Heart left ventricle (tissue), 16 donors: Measurements from ENCODE around the gene ZNF593OS. TPM values are rescaled to one million over a fixed set of nuclear protein-coding genes. Genes with fewer than 3 reads are reported as not detected.

Experiments
- ATAC-seq, 4 donors: fragments of 200-7000 bp; cut with Tn5 transposase; one replicate each; pipeline ENCODE4 v1.9.1; 2020 to 2022; ENCODE audit warnings: moderate library complexity in 4 of 4, mild to moderate bottlenecking in 3 of 4, moderate number of reproducible peaks in 1 of 4
- DNase-seq, 5 donors: peaks; one replicate each; pipeline ENCODE4 v3.0.0-alpha.2; 2020
- H3K27ac ChIP-seq, 12 donors: fragments of 200-600 bp; sonication (generic) in 4 of 12; one replicate each; pipeline versions ENCODE4 v1.5.0 to v1.8.0; 2016 to 2022; ENCODE audit warnings: mild to moderate bottlenecking in 2 of 12
- H3K27me3 ChIP-seq, 9 donors: fragments of 200-600 bp; sonication (generic) in 2 of 9; one replicate each; pipeline versions ENCODE4 v1.5.1 to v1.8.0; 2016 to 2022; ENCODE audit warnings: mild to moderate bottlenecking in 3 of 9
- H3K36me3 ChIP-seq, 9 donors: fragments of 200-600 bp; sonication (generic) in 2 of 9; one replicate each; pipeline versions ENCODE4 v1.5.0 to v1.8.0; 2018 to 2022; ENCODE audit warnings: mild to moderate bottlenecking in 2 of 9
- H3K4me1 ChIP-seq, 12 donors: fragments of 200-600 bp; sonication (generic) in 4 of 12; one replicate each; pipeline versions ENCODE4 v1.5.0 to v1.8.0; 2016 to 2022; ENCODE audit warnings: mild to moderate bottlenecking in 3 of 12
- H3K4me3 ChIP-seq, 12 donors: fragments of 200-600 bp; sonication (generic) in 4 of 12; one replicate each; pipeline versions ENCODE4 v1.5.0 to v1.8.0; 2017 to 2022; ENCODE audit warnings: mild to moderate bottlenecking in 9 of 12, moderate library complexity in 4 of 12
- H3K9me3 ChIP-seq, 12 donors: fragments of 200-600 bp; sonication (generic) in 4 of 12; one replicate each; pipeline versions ENCODE4 v1.5.0 to v1.8.0; 2016 to 2022; ENCODE audit warnings: mild to moderate bottlenecking in 1 of 12
- POLR2A ChIP-seq, 2 donors: fragments of 450-650 bp; IDR thresholded peaks; one replicate each; pipeline ENCODE4 v1.6.1; 2017; ENCODE audit warnings: antibody characterized with exemption in 2 of 2, mild to moderate bottlenecking in 2 of 2, moderate library complexity in 2 of 2
- WGBS, 4 donors: extraction: QIAGEN DNeasy Blood & Tissue Kit in 2 of 4; methylation state at CpG; one replicate each; pipeline versions ENCODE4 v1.1.5 to v1.1.7; 2013 to 2018; 5-methylcytosine and 5-hydroxymethylcytosine counted together
- intact Hi-C, 10 donors: fragments of 100-400 bp; cut with DNase I; formaldehyde crosslinking; loops; one replicate each; pipeline versions ENCODE4 v1.11.1 to v1.14.2; 2022
- polyA plus RNA-seq, 2 donors: library from polyadenylated mRNA; stranded (reverse); fragments of 200-250 nt; gene quantifications; one replicate each; pipeline ENCODE4 v1.2.3, GENCODE V29; 2013
- total RNA-seq, 9 donors: library from RNA; depleted of rRNA in 2 of 9; stranded (reverse); fragments of >200 nt in 2 of 9; fragmentation: NEBNext Ultra II Directional in 3 of 9; extraction: Animal tissue kit (Norgen Biotek cat#: 25700) in 3 of 9; gene quantifications; one replicate each; pipeline versions ENCODE4 v1.1.0 to v1.2.4, GENCODE V29; 2016 to 2023
- TF ChIP-seq, protein P1 (sequence below), 12 donors: fragments of 200-600 bp; sonication (generic) in 4 of 12; IDR thresholded peaks; one replicate each; pipeline versions ENCODE4 v1.5.0 to v1.8.0; 2018 to 2022; ENCODE audit warnings: antibody characterized with exemption in 12 of 12, mild to moderate bottlenecking in 5 of 12
- donor health status: ischemic (EF 13 %, LVEDD 7.1; RV severe dilation, severe dysfunction).
- donor health status: healthy with polysubstance abuse.
- donor health status: DM: no; HTN: yes; CAD: no.
- donor health status: DM: no; HTN: no; CAD: no.
- donor health status: ischemic (EF 25% LVEDD 6.9; RV normal size, moderate dysfunction).
- donor health status: ischemic (EF 25% LVEDD 5.7; RV mildly dilated, moderate dysfunction).
- donor health status: healthy.
- donor health status: DM: yes; HTN: yes; CAD: no.
- donor health status: ischemic (EF 35%, LVEDD 5.7; RV mildly dilated, moderate dysfunction).
- donor health status: nonischemic (EF 11% LVEDD 7.7; RV severe dilation, severe dysfunction).
- donor health status: DM: yes; HTN: yes; CAD: no.
- donor health status: PGD.
- donor health status: ischemic (EF 29% LVEDD 5.4; RV normal size, mild dysfunction).
- donor health status: nonischemic (EF 23%, LVEDD 6.1; RV moderate dilation, normal function).

Gene ZNF593OS
- total and polyA plus RNA-seq, 11 donors: not detected

DNA sequence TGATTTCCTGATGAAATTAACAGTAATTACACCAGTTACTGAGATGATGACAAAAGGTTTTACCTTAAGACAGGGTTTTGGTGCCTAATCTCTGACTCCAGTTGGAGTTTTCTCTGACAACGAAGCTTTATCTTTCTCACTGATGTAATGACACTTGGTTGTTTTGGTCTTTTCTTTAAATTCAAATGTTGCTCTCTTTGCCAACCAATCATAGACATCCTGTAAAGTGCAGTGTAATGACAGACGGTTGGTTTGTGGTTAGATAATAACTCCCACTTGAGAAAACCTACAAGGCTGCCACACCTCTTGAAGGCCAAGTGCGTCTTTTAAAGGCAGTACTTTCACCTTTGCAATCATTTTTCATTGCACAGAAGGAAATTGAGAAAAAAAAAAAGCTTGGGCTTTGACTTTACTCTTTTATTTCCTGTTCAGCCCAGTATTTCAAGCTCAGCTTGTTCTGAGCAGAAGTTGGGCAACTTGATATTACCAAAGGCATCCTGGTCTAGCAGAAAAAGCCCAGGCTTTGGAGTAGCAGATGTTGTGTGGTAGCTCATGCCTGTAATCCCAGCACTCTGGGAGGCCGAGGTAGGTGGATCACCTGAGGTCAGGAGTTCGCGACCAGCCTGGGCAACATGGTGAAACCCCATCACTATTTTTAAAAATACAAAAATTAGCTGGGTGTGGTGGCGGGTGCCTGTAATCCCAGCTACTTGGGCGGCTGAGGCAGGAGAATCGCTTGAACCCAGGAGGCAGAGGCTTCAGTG lies 45.1 kb downstream of the ZNF593OS start:
- Histone ChIP-seq H3K27ac (peak overlapping the region in 4 of 12 donors; percentile 9 to 87 (median 28)), H3K27me3 (no peaks in the 10 kb centered on the region), H3K9me3 (no peaks in the 10 kb centered on the region), H3K36me3 (peaks cover 0 to 23% (median 15%) of the 10 kb centered on the region in 9 donors), H3K4me3 (peak overlapping the region in 1 of 12 donors; percentile 39), H3K4me1 (peaks cover 0 to 69% (median 24%) of the 10 kb centered on the region in 12 donors)
- DNase-seq (no peak), ATAC-seq (peak in 3 of 4 donors; percentile 37 to 66 (median 47))
- WGBS, 4 donors: 68 to 78% (median 76%) methylated on average over 9 of the region's 9 CpGs
- intact Hi-C loops: no loop called here
- no peak for TF ChIP-seq POLR2A (IDR thresholded peaks at IDR 0.05)
- TF ChIP-seq, protein P1, sequence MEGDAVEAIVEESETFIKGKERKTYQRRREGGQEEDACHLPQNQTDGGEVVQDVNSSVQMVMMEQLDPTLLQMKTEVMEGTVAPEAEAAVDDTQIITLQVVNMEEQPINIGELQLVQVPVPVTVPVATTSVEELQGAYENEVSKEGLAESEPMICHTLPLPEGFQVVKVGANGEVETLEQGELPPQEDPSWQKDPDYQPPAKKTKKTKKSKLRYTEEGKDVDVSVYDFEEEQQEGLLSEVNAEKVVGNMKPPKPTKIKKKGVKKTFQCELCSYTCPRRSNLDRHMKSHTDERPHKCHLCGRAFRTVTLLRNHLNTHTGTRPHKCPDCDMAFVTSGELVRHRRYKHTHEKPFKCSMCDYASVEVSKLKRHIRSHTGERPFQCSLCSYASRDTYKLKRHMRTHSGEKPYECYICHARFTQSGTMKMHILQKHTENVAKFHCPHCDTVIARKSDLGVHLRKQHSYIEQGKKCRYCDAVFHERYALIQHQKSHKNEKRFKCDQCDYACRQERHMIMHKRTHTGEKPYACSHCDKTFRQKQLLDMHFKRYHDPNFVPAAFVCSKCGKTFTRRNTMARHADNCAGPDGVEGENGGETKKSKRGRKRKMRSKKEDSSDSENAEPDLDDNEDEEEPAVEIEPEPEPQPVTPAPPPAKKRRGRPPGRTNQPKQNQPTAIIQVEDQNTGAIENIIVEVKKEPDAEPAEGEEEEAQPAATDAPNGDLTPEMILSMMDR (IDR thresholded peaks at IDR 0.05): no peak

DNA sequence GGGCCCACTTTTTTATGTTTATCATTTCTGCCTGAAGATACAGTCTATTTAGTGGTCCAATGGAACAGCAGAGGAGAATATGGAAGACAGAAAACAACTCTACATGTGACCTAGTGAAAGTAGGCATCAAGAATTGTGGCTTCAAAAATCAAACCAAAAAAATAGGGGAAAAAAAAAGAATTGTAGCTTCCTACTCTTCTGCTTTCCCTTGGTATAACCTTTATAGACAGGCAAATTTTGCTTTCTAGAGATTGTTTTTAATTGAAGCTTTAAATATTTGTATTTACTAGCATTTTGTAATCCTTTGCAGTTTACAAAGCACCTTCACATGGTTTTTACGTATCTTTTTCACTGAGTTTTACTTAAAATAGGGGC lies 45.7 kb downstream of the ZNF593OS start:
- intact Hi-C loops: no loop called here
- ATAC-seq: no peak
- H3K9me3 ChIP-seq: no peaks in the 10 kb centered on the region
- DNase-seq: no peak
- no peak overlapping the region for H3K4me3 ChIP-seq
- no peak for TF ChIP-seq POLR2A (IDR thresholded peaks at IDR 0.05)
- TF ChIP-seq, protein P1 (IDR thresholded peaks at IDR 0.05): no peak
- H3K36me3 ChIP-seq: peaks cover 0 to 25% (median 15%) of the 10 kb centered on the region in 9 donors
- no peaks in the 10 kb centered on the region for H3K27me3 ChIP-seq
- 72 to 81% (median 77%) methylated on average over 1 of the region's 1 CpG for WGBS, 4 donors
- H3K4me1 ChIP-seq: peaks cover 0 to 75% (median 24%) of the 10 kb centered on the region in 12 donors
- peak overlapping the region in 1 of 12 donors; percentile 87 for H3K27ac ChIP-seq

DNA sequence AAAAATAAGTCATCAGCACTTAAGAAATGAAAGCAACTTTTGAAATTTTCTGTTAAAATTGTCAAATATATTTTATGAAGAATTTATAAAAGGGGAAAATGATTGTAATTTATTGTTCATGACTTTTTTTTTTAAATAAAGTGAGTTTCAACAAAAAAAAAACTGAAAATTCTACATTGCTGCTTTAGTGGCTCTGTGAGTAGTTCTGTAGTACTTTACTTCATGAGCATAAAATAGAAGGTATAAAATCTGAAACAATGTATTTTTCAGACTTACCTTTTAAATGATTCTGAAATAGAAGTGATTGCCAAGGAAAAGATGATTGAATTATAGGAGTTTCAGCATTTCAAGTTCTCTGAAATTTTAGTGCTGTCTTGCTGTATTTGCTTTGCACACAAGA lies 46.2 kb downstream of the ZNF593OS start:
- peaks cover 0 to 30% (median 15%) of the 10 kb centered on the region in 9 donors for H3K36me3 ChIP-seq
- H3K27me3 ChIP-seq: no peaks in the 10 kb centered on the region
- peaks cover 0 to 80% (median 24%) of the 10 kb centered on the region in 12 donors for H3K4me1 ChIP-seq
- H3K27ac ChIP-seq: peak overlapping the region in 1 of 12 donors; percentile 87
- DNase-seq: no peak
- no peak for ATAC-seq
- no peak overlapping the region for H3K4me3 ChIP-seq
- no peaks in the 10 kb centered on the region for H3K9me3 ChIP-seq
- TF ChIP-seq, protein P1 (IDR thresholded peaks at IDR 0.05): no peak
- TF ChIP-seq POLR2A (IDR thresholded peaks at IDR 0.05): no peak
- intact Hi-C loops: no loop called here

DNA sequence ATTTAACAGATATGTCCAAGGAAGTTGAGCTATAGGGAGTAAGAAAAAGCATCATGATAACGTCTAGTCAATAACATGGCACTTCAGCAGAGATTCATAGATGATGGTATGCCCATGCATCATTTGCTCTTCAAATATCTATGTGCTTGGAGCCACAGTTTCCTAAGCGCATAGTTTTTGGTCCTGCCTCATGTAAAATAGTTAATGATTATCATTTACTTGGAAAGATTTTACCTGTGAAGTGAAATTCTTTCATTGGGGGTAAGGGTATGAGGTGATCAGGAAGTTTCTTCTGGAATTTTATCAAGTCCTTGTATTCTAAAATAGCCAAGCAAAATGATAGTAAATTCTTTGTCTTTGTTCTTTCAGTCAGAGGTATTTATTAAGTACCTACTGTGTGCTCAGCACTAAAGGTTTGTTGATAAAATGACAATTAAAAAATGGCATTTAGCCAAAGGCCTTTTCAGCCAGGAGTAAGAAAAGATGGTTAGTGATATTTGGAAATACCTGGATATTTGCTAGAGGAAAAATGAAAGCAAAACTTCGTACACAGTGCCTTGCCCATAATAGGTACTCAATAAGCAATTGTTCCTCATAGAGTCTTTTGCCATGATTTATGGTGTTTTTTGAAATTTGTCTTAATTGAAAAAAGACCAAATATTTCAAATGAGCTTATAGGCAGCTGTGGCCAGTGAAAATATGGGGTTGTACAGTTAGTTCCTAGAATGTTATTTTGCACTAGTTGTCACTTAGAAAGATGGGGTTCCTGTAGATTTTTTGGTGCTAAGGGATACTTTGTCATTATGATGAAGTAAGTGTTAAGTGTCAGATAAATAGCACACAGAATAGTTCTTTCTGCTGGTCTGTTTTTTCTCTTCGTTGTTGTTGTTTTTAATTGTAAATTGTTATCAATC lies 47.0 kb downstream of the ZNF593OS start:
- Histone ChIP-seq H3K27me3 (no peaks in the 10 kb centered on the region), H3K27ac (peak overlapping the region in 1 of 12 donors; percentile 87), H3K36me3 (peaks cover 0 to 36% (median 15%) of the 10 kb centered on the region in 9 donors), H3K4me3 (no peak overlapping the region), H3K4me1 (peaks cover 0 to 88% (median 28%) of the 10 kb centered on the region in 12 donors), H3K9me3 (no peaks in the 10 kb centered on the region)
- WGBS, 4 donors: 78 to 85% (median 82%) methylated on average over 4 of the region's 4 CpGs
- ATAC-seq (no peak), DNase-seq (no peak)
- intact Hi-C loops: no loop called here
- no peak for TF ChIP-seq POLR2A (IDR thresholded peaks at IDR 0.05)
- TF ChIP-seq, protein P1 (IDR thresholded peaks at IDR 0.05): no peak
